Keratinocyte (primary cell): ENCODE results near the gene IGF2BP1. TPM values are rescaled to one million over a fixed set of nuclear protein-coding genes. Genes with fewer than 3 reads are reported as not detected.
"Not testable (repeated sequence)": the region's sequence is repeated elsewhere in the genome, so short reads cannot be mapped to it uniquely, and the experiment has no call there.

Experiments
- DNase-seq: peaks from one replicate; pipeline ENCODE4 v3.0.0-alpha.2; 2011; ENCODE audit warnings: low read depth, missing footprints, low spot score
- FAIRE-seq: peaks from 2 replicates; lab custom pipeline; 2011; peaks lifted over from hg19 to GRCh38; lab: Jason Lieb, UNC
- H2AFZ ChIP-seq: 2 replicates; pipeline ENCODE4 v1.6.0; 2012; ENCODE audit warnings: low read length, control low read depth, inconsistent platforms; ENCODE audit not compliant: control insufficient read depth
- H3K27ac ChIP-seq: 2 replicates; pipeline ENCODE4 v1.5.1; 2011; ENCODE audit warnings: low read length; ENCODE audit not compliant: control insufficient read depth, insufficient read depth
- H3K27me3 ChIP-seq: 3 replicates; pipeline ENCODE4 v1.6.0; 2011; ENCODE audit warnings: low read length; ENCODE audit not compliant: control insufficient read depth, insufficient read depth; ENCODE audit errors: extremely low read depth
- H3K36me3 ChIP-seq, 2 experiments: 2 replicates in 1 of 2; 3 replicates in 1 of 2; pipeline ENCODE4 v1.5.1; 2011; ENCODE audit warnings: low read length in 2 of 2, mild to moderate bottlenecking in 1 of 2; ENCODE audit not compliant: control insufficient read depth in 2 of 2, insufficient read depth in 2 of 2; ENCODE audit errors: extremely low read depth in 1 of 2
- H3K4me1 ChIP-seq: 3 replicates; pipeline ENCODE4 v1.5.1; 2011; ENCODE audit warnings: low read length; ENCODE audit not compliant: control insufficient read depth, insufficient read depth; ENCODE audit errors: extremely low read depth
- H3K4me2 ChIP-seq: 3 replicates; pipeline ENCODE4 v1.6.0; 2011; ENCODE audit warnings: low read depth, low read length; ENCODE audit not compliant: control insufficient read depth, insufficient read depth; ENCODE audit errors: extremely low read depth
- H3K4me3 ChIP-seq, 3 experiments: fragments of 200-600 bp in 1 of 3; sonication (generic) in 1 of 3; 2 replicates in 2 of 3; 3 replicates in 1 of 3; pipeline ENCODE4 v1.5.1; 2011 to 2016; ENCODE audit warnings: low read length in 3 of 3, mild to moderate bottlenecking in 3 of 3, control low read depth in 2 of 3, inconsistent platforms in 1 of 3, low read depth in 1 of 3, mixed read lengths in 1 of 3, mixed run types in 1 of 3, moderate library complexity in 1 of 3; ENCODE audit not compliant: control insufficient read depth in 2 of 3, insufficient read depth in 2 of 3; ENCODE audit errors: extremely low read depth in 1 of 3
- H3K79me2 ChIP-seq: 2 replicates; pipeline ENCODE4 v1.6.0; 2012; ENCODE audit warnings: low read length; ENCODE audit not compliant: control insufficient read depth, insufficient read depth
- H3K9ac ChIP-seq: 3 replicates; pipeline ENCODE4 v1.6.0; 2011; ENCODE audit warnings: low read length; ENCODE audit not compliant: control insufficient read depth, insufficient read depth; ENCODE audit errors: extremely low read depth
- H3K9me1 ChIP-seq: 3 replicates; pipeline ENCODE4 v1.6.0; 2011; ENCODE audit warnings: low read length; ENCODE audit not compliant: control insufficient read depth, insufficient read depth; ENCODE audit errors: extremely low read depth
- H3K9me3 ChIP-seq: 2 replicates; pipeline ENCODE4 v1.5.1; 2012; ENCODE audit warnings: low read depth, low read length; ENCODE audit not compliant: control insufficient read depth
- H4K20me1 ChIP-seq: 3 replicates; pipeline ENCODE4 v1.6.0; 2011; ENCODE audit warnings: low read length; ENCODE audit not compliant: control insufficient read depth, insufficient read depth; ENCODE audit errors: extremely low read depth
- EZH2 ChIP-seq: IDR thresholded peaks from one replicate; pipeline ENCODE4 v1.6.1; 2012; ENCODE audit warnings: inconsistent platforms, mild to moderate bottlenecking, low read length, moderate library complexity
- dilution Hi-C: fragments of 300-500 bp; cut with MboI; formaldehyde crosslinking; loops from one replicate; pipeline ENCODE4 v1.7.0; 2020; ENCODE audit warnings: low sequenced_read_pairs; ENCODE audit not compliant: extremely low pct_ligation_motif_present
- polyA plus RNA-seq, 5 experiments: library from polyadenylated mRNA; depleted of rRNA in 3 of 5; stranded (reverse) in 3 of 5; stranded (forward) in 1 of 5; unstranded in 1 of 5; fragments of >200 nt; gene quantifications; 1 replicate in 1 of 5; 2 replicates in 3 of 5; 3 replicates in 1 of 5; pipeline versions ENCODE4 v1.2.1 to v1.2.3, GENCODE V29; 2011 to 2012; ENCODE audit warnings: missing spikeins in 2 of 5, low read depth in 1 of 5, low replicate concordance in 1 of 5
- TF ChIP-seq, protein P1 (sequence below), 3 experiments: IDR thresholded peaks in 1 of 3; conservative IDR thresholded peaks in 1 of 3; optimal IDR thresholded peaks in 1 of 3; 2 replicates in 2 of 3; 3 replicates in 1 of 3; pipeline versions ENCODE3 to v1.5.1; 2011; ENCODE audit warnings: low read length in 3 of 3, mild to moderate bottlenecking in 3 of 3, moderate library complexity in 2 of 3, control low read depth in 1 of 3, inconsistent platforms in 1 of 3; ENCODE audit not compliant: insufficient read depth in 2 of 3; ENCODE audit errors: extremely low read depth in 1 of 3

The IGF2BP1 gene
- polyA plus RNA-seq, 1 donor (not counting 4 experiments of a cell fraction or from before 2014, with no cell fraction given), result not detected

DNA sequence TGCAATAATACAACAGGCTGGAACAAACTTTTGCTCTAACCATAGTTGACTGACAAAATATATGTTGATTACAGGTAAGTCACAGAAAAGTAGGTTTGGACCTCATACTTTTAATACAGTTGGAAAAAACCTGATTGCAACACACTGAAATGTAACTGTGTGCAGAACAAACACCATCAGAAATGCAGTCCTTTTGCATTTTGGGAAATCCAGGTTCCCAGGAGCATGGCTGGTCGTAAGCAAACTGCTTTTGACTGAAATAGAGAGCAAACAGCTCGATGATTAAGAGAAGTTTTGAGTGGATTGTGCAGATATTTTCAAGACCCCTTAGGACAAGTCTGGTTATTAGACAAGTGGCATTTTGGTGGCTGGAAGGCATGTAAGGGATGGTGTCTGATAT, 8.0 kb downstream of the IGF2BP1 start:
- Histone ChIP-seq H3K9ac (no peak overlapping the region), H3K9me3 (no peaks in the 10 kb centered on the region), H2AFZ (no peak overlapping the region), H3K36me3 (no peaks in the 10 kb centered on the region), H3K4me1 (no peaks in the 10 kb centered on the region), H3K4me3 (no peak overlapping the region), H3K79me2 (no peaks in the 10 kb centered on the region), H3K27ac (no peak overlapping the region), H3K27me3 (peaks cover 51% of the 10 kb centered on the region), H4K20me1 (no peaks in the 10 kb centered on the region), H3K4me2 (no peak overlapping the region), H3K9me1 (no peaks in the 10 kb centered on the region)
- TF ChIP-seq EZH2, result no peak
- TF ChIP-seq, protein P1, sequence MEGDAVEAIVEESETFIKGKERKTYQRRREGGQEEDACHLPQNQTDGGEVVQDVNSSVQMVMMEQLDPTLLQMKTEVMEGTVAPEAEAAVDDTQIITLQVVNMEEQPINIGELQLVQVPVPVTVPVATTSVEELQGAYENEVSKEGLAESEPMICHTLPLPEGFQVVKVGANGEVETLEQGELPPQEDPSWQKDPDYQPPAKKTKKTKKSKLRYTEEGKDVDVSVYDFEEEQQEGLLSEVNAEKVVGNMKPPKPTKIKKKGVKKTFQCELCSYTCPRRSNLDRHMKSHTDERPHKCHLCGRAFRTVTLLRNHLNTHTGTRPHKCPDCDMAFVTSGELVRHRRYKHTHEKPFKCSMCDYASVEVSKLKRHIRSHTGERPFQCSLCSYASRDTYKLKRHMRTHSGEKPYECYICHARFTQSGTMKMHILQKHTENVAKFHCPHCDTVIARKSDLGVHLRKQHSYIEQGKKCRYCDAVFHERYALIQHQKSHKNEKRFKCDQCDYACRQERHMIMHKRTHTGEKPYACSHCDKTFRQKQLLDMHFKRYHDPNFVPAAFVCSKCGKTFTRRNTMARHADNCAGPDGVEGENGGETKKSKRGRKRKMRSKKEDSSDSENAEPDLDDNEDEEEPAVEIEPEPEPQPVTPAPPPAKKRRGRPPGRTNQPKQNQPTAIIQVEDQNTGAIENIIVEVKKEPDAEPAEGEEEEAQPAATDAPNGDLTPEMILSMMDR (optimal IDR thresholded peaks at IDR 0.05 in 1 of 3, IDR thresholded peaks at IDR 0.05 in 1 of 3, conservative IDR thresholded peaks at IDR 0.05 in 1 of 3; ENCODE audit: extremely low read depth in 1 of 3, insufficient read depth in 2 of 3, low read length in 3 of 3), result no peak
- DNase-seq (no peak), FAIRE-seq (no peak)
- dilution Hi-C loops, result no loop called here

DNA sequence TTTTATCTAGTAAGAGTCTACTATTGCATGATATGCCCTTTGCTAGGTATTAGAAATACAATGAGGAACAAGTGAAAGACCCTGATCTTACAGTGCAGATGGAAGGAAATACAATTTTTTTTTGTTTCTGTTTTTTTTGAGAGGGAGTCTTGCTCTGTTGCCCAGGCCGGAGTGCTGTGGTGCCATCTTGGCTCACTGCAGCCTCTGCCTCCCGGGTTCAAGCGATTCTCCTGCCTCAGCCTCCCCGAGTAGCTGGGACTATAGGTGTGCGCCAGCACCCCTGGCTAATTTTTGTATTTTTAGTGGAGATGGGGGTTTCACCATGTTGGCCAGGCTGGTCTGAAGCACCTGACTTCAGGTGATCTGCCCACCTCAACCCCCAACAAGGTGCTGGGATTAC, 11.7 kb downstream of the IGF2BP1 start:
- H3K4me3 ChIP-seq, H3K9me3 ChIP-seq, H3K36me3 ChIP-seq, H3K9me1 ChIP-seq, H3K4me1 ChIP-seq, H3K4me2 ChIP-seq, FAIRE-seq, DNase-seq, dilution Hi-C loops, H3K27ac ChIP-seq, H3K79me2 ChIP-seq, H2AFZ ChIP-seq, H4K20me1 ChIP-seq, H3K9ac ChIP-seq: not testable (repeated sequence)
- peaks cover 73% of the 10 kb centered on the region for H3K27me3 ChIP-seq

DNA sequence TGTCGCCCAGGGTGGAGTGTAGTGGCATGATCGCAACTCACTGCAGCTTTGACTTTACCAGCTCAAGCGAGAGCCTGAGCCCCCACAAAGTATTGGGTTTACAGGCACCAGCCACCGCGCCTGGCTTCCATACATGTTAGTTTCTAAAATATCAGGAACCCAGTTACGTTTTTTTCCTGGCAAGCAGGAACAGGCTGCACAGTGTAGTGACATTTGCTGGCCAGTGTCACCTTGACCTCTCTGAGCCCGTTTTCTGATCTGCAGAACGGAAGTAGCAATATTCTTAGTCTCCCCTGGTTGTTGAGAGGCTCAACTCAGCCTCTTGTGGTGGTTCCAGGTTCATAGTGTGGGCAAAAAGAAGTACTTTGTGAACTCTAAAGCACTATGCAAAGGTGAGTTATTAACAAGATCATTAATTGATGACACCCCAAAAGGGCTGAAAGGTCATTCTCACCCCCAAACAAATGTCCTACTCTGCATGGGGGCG, 15.6 kb downstream of the IGF2BP1 start:
- Histone ChIP-seq H3K27ac (no peak overlapping the region), H3K79me2 (no peaks in the 10 kb centered on the region), H3K27me3 (peaks cover 65% of the 10 kb centered on the region), H3K4me1 (peaks cover 3% of the 10 kb centered on the region), H3K4me2 (no peak overlapping the region), H3K36me3 (no peaks in the 10 kb centered on the region), H4K20me1 (no peaks in the 10 kb centered on the region), H3K9me1 (no peaks in the 10 kb centered on the region), H3K4me3 (no peak overlapping the region), H3K9ac (no peak overlapping the region), H2AFZ (no peak overlapping the region), H3K9me3 (no peaks in the 10 kb centered on the region)
- dilution Hi-C loops, result no loop called here
- DNase-seq (no peak), FAIRE-seq (no peak)
- peak; percentile 54 for TF ChIP-seq EZH2
- TF ChIP-seq, protein P1 (optimal IDR thresholded peaks at IDR 0.05 in 1 of 3, IDR thresholded peaks at IDR 0.05 in 1 of 3, conservative IDR thresholded peaks at IDR 0.05 in 1 of 3; ENCODE audit: extremely low read depth in 1 of 3, insufficient read depth in 2 of 3, low read length in 3 of 3), result no peak
